SK-N-SH treated with all-trans-retinoic acid at 6 μM for 48 hours (cell line): ENCODE data around the gene HSFX4.
"Not testable (repeated sequence)": the region's sequence is repeated elsewhere in the genome, so short reads cannot be mapped to it uniquely, and the experiment has no call there.

ENCODE experiments used
- ATAC-seq: fragments of 200-7000 bp; cut with Tn5 transposase; 3 replicates; pipeline ENCODE4 v1.9.1; 2020; ENCODE audit warnings: mild to moderate bottlenecking, moderate library complexity
- ARNTL ChIP-seq: fragments of 450-650 bp; formaldehyde crosslinking; IDR thresholded peaks from 2 replicates; pipeline ENCODE4 v1.5.0; 2020; ENCODE audit warnings: low read depth, mild to moderate bottlenecking, moderate library complexity, borderline replicate concordance
- CSDC2 ChIP-seq: fragments of 250-450 bp; sonication (Bioruptor Pico); IDR thresholded peaks from 2 replicates; pipeline ENCODE4 v1.5.0; 2020; ENCODE audit warnings: mild to moderate bottlenecking, moderate library complexity
- ESRRG ChIP-seq: fragments of 250-450 bp; sonication (Bioruptor Pico); IDR thresholded peaks from 2 replicates; pipeline ENCODE4 v1.6.1; 2021; ENCODE audit warnings: mild to moderate bottlenecking
- ISL1 ChIP-seq: fragments of 250-450 bp; sonication (Bioruptor Pico); IDR thresholded peaks from 2 replicates; pipeline ENCODE4 v2.1.2; 2022; ENCODE audit warnings: mild to moderate bottlenecking, moderate library complexity
- PATZ1 ChIP-seq: fragments of 250-450 bp; sonication (Bioruptor Pico); IDR thresholded peaks from 2 replicates; pipeline ENCODE4 v1.8.0; 2020; ENCODE audit warnings: mild to moderate bottlenecking, moderate library complexity, borderline replicate concordance
- PPARA ChIP-seq: fragments of 250-450 bp; sonication (Bioruptor Pico); IDR thresholded peaks from 2 replicates; pipeline ENCODE4 v1.5.0; 2020; ENCODE audit warnings: mild to moderate bottlenecking, borderline replicate concordance
- SNAI2 ChIP-seq: fragments of 250-450 bp; sonication (Bioruptor Pico); IDR thresholded peaks from 2 replicates; pipeline ENCODE4 v1.5.0; 2020; ENCODE audit warnings: mild to moderate bottlenecking, moderate library complexity
- TCF4 ChIP-seq: fragments of 250-450 bp; sonication (Bioruptor Pico); IDR thresholded peaks from 2 replicates; pipeline ENCODE4 v1.8.0; 2021; ENCODE audit warnings: mild to moderate bottlenecking, moderate library complexity, borderline replicate concordance
- TOX ChIP-seq: fragments of 250-450 bp; sonication (Bioruptor Pico); IDR thresholded peaks from 2 replicates; pipeline ENCODE4 v1.8.0; 2021; ENCODE audit warnings: mild to moderate bottlenecking, moderate library complexity, borderline replicate concordance
- ZC3H10 ChIP-seq: fragments of 250-450 bp; sonication (Bioruptor Pico); IDR thresholded peaks from 2 replicates; pipeline ENCODE4 v1.5.1; 2021; ENCODE audit warnings: mild to moderate bottlenecking, moderate library complexity
- ZFP3 ChIP-seq: fragments of 250-450 bp; sonication (Bioruptor Pico); IDR thresholded peaks from 2 replicates; pipeline ENCODE4 v1.5.0; 2020; ENCODE audit warnings: mild to moderate bottlenecking, moderate library complexity
- ZNF565 ChIP-seq: fragments of 450-650 bp; formaldehyde crosslinking; conservative IDR thresholded peaks from 2 replicates; pipeline ENCODE4 v1.5.0; 2020; ENCODE audit warnings: low read depth, mild to moderate bottlenecking, moderate library complexity
- ZNF70 ChIP-seq: fragments of 450-650 bp; formaldehyde crosslinking; IDR thresholded peaks from 2 replicates; pipeline ENCODE4 v1.5.0; 2020; ENCODE audit warnings: mild to moderate bottlenecking, moderate library complexity
- ZNF8 ChIP-seq: fragments of 450-650 bp; formaldehyde crosslinking; IDR thresholded peaks from 2 replicates; pipeline ENCODE4 v1.5.0; 2020; ENCODE audit warnings: mild to moderate bottlenecking, moderate library complexity
- TF ChIP-seq, protein P1 (sequence below): fragments of 250-450 bp; sonication (Bioruptor Pico); IDR thresholded peaks from 2 replicates; pipeline ENCODE4 v1.5.0; 2020; ENCODE audit warnings: mild to moderate bottlenecking, moderate library complexity
- TF ChIP-seq, protein P2 (sequence below): fragments of 250-450 bp; sonication (Bioruptor Pico); IDR thresholded peaks from 2 replicates; pipeline ENCODE4 v1.5.1; 2021; ENCODE audit warnings: mild to moderate bottlenecking, moderate library complexity

HSFX4 gene

GRCh38 chrX:149938881-149939654, 9.7 kb downstream of the HSFX4 start:
- TF ChIP-seq PATZ1 (CRISPR knock-in tag) (no peak), SNAI2 (CRISPR knock-in tag) (no peak), ARNTL (no peak)
- TF ChIP-seq, all 23 proteins: peak for 0
- peak; percentile 2; the same call in 2 of the 3 replicates for ATAC-seq

DNA sequence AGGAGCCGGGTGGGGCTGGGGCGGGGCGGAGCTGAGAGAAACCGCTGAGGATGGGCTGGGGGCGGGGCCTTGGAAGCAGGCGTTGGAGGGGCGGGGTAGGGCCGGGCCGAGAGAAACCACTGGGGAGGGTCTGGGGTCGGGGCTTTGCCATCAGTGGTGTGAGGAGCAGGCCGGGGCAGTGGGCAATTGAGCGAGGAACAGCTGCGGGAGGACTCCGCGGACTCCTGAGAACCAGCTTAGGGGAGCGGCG, 10.2 kb downstream of the HSFX4 start:
- ATAC-seq: peak; percentile 53
- no peak for TF ChIP-seq TOX (CRISPR knock-in tag)
- TF ChIP-seq ARNTL: no peak
- no peak for TF ChIP-seq ZFP3 (CRISPR knock-in tag)
- TF ChIP-seq PATZ1 (CRISPR knock-in tag): no peak
- no peak for TF ChIP-seq ZNF565 (CRISPR knock-in tag)
- no peak for TF ChIP-seq CSDC2 (CRISPR knock-in tag)
- no peak for TF ChIP-seq ZNF70
- no peak for TF ChIP-seq PPARA (CRISPR knock-in tag)
- TF ChIP-seq, protein P1, sequence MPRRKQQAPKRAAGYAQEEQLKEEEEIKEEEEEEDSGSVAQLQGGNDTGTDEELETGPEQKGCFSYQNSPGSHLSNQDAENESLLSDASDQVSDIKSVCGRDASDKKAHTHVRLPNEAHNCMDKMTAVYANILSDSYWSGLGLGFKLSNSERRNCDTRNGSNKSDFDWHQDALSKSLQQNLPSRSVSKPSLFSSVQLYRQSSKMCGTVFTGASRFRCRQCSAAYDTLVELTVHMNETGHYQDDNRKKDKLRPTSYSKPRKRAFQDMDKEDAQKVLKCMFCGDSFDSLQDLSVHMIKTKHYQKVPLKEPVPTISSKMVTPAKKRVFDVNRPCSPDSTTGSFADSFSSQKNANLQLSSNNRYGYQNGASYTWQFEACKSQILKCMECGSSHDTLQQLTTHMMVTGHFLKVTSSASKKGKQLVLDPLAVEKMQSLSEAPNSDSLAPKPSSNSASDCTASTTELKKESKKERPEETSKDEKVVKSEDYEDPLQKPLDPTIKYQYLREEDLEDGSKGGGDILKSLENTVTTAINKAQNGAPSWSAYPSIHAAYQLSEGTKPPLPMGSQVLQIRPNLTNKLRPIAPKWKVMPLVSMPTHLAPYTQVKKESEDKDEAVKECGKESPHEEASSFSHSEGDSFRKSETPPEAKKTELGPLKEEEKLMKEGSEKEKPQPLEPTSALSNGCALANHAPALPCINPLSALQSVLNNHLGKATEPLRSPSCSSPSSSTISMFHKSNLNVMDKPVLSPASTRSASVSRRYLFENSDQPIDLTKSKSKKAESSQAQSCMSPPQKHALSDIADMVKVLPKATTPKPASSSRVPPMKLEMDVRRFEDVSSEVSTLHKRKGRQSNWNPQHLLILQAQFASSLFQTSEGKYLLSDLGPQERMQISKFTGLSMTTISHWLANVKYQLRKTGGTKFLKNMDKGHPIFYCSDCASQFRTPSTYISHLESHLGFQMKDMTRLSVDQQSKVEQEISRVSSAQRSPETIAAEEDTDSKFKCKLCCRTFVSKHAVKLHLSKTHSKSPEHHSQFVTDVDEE: no peak
- no peak for TF ChIP-seq TCF4 (CRISPR knock-in tag)
- no peak for TF ChIP-seq ESRRG (CRISPR knock-in tag)
- TF ChIP-seq, protein P2, sequence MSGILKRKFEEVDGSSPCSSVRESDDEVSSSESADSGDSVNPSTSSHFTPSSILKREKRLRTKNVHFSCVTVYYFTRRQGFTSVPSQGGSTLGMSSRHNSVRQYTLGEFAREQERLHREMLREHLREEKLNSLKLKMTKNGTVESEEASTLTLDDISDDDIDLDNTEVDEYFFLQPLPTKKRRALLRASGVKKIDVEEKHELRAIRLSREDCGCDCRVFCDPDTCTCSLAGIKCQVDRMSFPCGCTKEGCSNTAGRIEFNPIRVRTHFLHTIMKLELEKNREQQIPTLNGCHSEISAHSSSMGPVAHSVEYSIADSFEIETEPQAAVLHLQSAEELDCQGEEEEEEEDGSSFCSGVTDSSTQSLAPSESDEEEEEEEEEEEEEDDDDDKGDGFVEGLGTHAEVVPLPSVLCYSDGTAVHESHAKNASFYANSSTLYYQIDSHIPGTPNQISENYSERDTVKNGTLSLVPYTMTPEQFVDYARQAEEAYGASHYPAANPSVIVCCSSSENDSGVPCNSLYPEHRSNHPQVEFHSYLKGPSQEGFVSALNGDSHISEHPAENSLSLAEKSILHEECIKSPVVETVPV (CRISPR knock-in tag): no peak
- TF ChIP-seq ZC3H10 (CRISPR knock-in tag): no peak
- no peak for TF ChIP-seq ZNF8 (CRISPR knock-in tag)

- peak; percentile 83 for ATAC-seq
- TF ChIP-seq PATZ1 (CRISPR knock-in tag) (no peak), CSDC2 (CRISPR knock-in tag) (no peak), ISL1 (no peak)
- TF ChIP-seq, protein P1: no peak
Observed at GRCh38 chrX:149939905-149940673, 10.7 kb downstream of the HSFX4 start.

DNA sequence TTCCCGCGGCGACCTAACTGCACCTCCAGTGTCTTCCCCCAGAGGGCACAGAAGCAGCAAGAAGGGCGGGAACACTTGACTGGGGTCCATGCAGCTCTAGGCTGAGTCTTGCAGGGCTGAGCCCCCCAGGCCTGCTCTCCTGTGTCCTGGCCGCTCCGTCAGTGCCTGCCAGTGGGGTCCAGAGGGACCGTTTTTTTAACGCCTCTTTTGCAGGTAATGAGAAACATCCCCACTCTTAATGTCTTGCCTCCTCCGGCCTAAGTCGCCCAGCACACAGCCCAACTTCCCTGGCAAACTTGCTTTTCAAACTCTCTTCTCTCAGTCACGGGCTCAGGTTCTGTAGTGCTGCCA, 11.3 kb downstream of the HSFX4 start:
- ATAC-seq: not testable (repeated sequence)

DNA sequence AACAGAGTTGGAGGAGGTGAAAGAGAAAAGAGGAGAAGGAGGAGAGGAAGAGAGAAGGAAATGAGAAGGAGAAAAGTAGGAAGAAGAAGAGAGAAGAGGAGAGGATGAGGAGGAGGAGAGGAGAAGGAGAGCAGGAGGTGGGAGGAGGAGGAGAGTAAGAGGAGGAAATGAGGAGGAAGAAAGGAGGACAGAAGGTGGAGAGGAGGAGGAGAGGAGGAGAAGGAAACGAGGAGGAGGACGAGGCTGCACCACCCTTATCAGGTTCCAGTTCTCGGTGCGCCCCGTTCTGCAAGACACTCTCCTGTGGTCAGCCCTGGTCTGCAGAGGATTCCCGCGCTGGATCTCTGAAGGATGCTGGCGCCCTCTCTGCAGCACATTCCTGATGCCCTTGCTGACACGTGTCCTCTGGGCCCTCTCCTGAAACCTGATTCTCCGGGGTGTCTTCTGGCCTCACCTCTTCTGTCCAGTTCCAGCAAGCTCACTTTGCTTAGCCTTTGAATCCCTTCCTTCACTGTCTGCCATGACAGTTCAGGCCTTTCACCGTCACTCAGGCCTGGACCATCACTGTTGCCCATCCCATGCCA, 15.8 kb downstream of the HSFX4 start:
- ATAC-seq: not testable (repeated sequence)

- not testable (repeated sequence) for ATAC-seq
Observed at GRCh38 chrX:149945820-149946219, 16.4 kb downstream of the HSFX4 start.

DNA sequence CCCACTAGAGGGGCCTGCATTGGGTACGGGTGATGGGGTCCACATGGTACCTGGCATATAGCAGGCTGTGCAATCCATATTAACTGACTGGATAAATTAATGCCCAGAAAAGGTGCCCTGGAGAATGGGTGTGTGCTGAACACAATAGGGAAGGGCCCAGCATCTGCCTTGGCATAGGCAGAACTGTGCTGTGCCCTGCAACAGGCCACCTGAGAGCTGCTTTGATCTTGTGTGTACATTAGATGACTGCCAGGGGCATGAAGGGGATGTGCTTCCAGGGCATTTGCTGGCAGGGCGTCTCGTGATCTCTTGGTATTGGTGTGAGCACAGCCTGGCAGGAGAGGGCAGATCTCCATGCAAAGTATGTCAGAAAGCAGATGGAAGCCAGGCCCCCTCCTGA, 17.6 kb downstream of the HSFX4 start:
- not testable (repeated sequence) for ATAC-seq
